Left renal cortex interstitium (tissue), 4 donors: ENCODE results near the gene CIROP. TPM values are rescaled to one million over a fixed set of nuclear protein-coding genes. Genes with fewer than 3 reads are reported as not detected.
"Not testable (repeated sequence)": the region's sequence is repeated elsewhere in the genome, so short reads cannot be mapped to it uniquely, and the experiment has no call there.

Experiments
- DNase-seq, 4 donors: peaks; one replicate each; pipeline ENCODE4 v3.0.0-alpha.2; 2013; ENCODE audit warnings: low read depth in 4 of 4, low spot score in 2 of 4, missing footprints in 1 of 4
- polyA plus RNA-seq, 4 donors: library from polyadenylated mRNA; unstranded; fragments of 120-200 nt; gene quantifications; one replicate each; pipeline ENCODE4 v1.2.1, GENCODE V29; 2013; ENCODE audit not compliant: insufficient read length in 4 of 4

Gene CIROP
- polyA plus RNA-seq, 4 donors, result 0.05 TPM; not detected in 2

- DNase-seq, result no peak
Measured at GRCh38 chr14:23115039-23115731, 10.4 kb upstream of the CIROP start.

DNA sequence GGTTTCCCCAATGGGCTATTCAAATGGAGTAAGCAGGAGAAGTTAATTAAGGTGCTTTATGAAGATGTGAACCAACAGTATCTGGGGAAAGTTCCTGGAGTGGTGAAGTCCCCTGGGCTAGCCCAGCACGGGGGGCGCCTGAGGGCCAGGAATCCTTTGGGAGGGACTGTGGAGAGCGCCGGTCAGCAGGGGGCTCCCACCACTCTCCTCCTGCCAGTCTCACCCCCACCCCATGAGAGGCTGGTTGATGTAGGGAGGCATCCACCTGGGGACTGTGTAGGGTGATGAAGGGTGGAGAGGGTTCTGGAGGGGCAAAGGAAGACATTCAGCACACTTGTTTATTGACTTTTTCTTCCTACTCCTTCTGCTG is 9.9 kb upstream of the CIROP start:
- DNase-seq, result no peak

GRCh38 chr14:23114120-23114458 is 9.3 kb upstream of the CIROP start:
- DNase-seq, result no peak

- no peak for DNase-seq
Measured at GRCh38 chr14:23113431-23114119, 8.8 kb upstream of the CIROP start.

GRCh38 chr14:23112359-23113178 is 7.8 kb upstream of the CIROP start:
- no peak for DNase-seq

DNA sequence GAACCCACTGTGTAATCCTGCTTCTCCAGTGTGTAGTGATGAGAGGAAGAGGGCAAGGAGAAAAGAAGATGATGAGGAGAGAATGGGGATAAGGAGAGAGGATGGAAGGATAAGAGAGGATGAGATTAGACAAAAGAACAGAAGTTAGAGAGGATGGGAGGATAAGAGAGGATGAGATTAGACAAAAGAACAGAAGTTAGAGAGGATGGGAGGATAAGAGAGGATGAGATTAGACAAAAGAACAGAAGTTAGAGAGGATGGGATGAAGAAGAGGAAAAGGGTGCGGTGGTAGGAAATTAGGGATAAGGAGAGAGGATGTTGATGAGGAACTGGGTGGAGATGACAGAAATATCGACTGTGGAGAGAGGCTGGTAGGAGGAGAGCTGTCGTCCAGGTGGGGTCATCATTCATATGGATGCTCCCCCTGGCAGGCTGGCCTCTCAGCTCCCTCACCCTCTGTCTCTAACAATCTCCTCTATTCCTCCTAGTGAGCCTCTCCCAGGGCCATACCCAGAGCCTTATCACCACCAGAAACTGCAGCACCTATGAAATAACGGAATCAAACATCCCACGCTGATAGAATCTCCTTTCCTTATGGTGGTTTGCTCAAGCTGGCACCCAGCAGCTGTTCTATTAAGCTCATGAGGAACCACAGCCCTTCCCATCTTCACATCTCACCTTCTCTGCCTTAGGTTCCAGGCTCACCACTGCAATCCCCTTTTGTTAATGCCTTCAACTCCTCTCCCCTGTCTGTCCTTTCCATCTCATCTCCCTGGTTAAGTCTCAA is 6.0 kb upstream of the CIROP start:
- DNase-seq, result no peak

DNA sequence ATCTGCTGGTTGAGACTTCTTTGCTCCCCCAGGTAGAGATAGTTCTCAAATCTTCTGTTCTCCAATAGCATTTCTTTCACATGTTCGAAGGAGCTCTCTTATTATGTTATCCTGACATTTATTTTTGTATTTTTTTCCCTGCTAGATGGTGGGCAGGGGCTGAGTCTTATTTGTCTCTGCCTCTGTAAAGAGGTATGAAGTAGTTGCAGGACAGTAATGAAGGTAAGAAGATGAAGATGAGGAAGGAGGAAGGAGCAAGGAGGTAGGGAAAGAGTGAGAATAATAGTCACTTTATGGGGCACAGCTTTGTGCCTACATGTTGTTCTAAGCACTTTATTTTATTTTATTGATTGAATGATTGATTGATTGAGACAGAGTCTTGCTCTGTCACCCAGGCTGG is 5.0 kb upstream of the CIROP start:
- DNase-seq, result no peak

GRCh38 chr14:23108169-23108568 is 3.4 kb upstream of the CIROP start:
- DNase-seq, result not testable (repeated sequence)

- not testable (repeated sequence) for DNase-seq
Measured at GRCh38 chr14:23107620-23108019, 2.8 kb upstream of the CIROP start.

- DNase-seq, result no peak
Measured at GRCh38 chr14:23106747-23107045, 1.9 kb upstream of the CIROP start.

DNA sequence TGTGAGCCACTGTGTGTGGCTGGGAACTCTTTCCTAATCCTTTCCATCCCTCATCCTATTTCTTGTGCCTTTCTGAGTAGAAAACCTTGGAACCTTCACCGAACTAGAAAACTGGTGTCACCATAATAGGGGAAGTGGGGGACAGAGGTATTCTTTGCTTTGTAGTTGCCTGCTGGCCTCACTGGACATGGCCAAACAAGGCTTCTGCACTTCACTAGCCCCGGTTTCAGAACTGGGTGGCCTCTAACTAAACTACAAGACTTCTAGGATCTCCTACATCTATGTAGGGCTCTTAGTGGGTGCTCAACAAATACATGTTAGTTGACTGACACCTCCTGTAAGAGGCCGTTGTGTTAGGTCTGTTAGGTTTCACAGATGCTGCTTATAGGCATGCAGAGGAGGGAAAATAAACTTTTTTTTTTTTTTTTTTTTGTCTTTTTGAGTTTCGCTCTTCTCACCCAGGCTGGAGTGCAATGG is 597 bp upstream of the CIROP start:
- DNase-seq, result no peak

GRCh38 chr14:23104070-23104590 is 659 bp downstream of the CIROP start:
- DNase-seq, result no peak

GRCh38 chr14:23103581-23103980 is 1.2 kb downstream of the CIROP start:
- no peak for DNase-seq

GRCh38 chr14:23102801-23103200 is 2.0 kb downstream of the CIROP start:
- DNase-seq, result no peak

DNA sequence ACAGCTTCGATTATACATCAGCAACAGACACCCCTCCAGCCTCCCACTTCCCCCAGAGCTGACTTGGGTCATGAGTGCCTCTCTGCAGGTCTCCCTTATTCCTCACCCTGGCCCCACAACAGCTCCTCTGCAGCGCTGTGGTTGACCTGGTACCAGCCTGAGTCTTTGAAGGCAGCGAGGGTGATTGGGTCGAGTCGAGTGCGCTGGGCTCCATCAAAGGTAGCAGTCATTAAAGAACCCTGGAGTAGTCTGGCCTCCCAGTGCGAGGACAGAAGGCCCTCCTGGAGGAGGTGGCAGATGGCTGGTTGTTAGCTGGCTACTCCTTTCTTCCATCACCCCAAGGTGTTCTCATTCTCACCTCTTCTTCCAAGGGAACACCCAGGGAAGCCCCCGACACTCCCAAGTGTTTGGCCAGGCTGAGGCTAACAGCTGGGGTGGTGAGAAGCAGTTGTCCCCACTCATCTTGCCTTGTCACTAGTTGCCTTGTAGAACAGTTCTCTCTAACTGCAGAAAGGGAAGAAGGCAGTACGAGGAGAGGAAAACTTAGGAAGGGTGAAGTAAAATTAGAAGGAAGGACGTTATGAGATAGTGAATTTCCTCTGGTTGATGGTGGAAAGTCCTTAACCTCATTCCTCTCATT is 2.7 kb downstream of the CIROP start:
- DNase-seq, result no peak

GRCh38 chr14:23101213-23101970 is 3.4 kb downstream of the CIROP start:
- no peak for DNase-seq

GRCh38 chr14:23099212-23099861 is 5.5 kb downstream of the CIROP start:
- no peak for DNase-seq

DNA sequence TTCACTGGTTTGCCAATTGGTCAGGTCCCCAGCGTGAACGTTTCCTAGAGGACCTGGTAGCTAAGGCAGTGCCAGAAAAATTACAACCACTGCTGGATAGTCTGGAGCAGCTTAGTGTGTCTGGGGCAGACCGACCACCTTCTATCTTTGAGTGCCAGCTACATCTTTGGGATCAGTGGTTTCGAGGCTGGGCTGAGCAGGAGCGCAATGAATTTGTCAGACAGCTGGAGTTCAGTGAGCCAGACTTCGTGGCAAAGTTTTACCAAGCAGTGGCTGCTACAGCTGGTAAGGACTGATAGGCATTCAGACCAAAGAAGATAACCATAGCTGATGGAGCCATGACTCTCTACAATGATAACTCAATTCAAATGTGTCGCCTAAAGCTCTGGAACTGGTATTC is 7.0 kb downstream of the CIROP start:
- no peak for DNase-seq
